MCF 10A (cell line): ENCODE results near the gene FKBP1B. TPM values are rescaled to one million over a fixed set of nuclear protein-coding genes. Genes with fewer than 3 reads are reported as not detected.
A peak's percentile ranks its signal among the peaks of the same experiment; 100 is the strongest.
"Not testable (repeated sequence)": the region's sequence is repeated elsewhere in the genome, so short reads cannot be mapped to it uniquely, and the experiment has no call there.

Source experiments
- BruUV-seq: library from RNA; stranded (reverse); fragments of 400-500 nt; replicated peaks from 2 replicates; lab custom pipeline; 2021; lab: Mats Ljungman, UMichigan
- CTCF ChIA-PET: fragments of 300-600 bp; sonication (Branson Sonifier 250); formaldehyde crosslinking; extraction: SDS; loops from one replicate; lab custom pipeline; 2021; ENCODE audit warnings: antibody characterized with exemption, inconsistent platforms; lab: Yijun Ruan, JAX
- POLR2A ChIA-PET: fragments of 300-600, 350-650 bp; sonication (Branson Sonifier 250); formaldehyde crosslinking; extraction: SDS; loops from one replicate; lab custom pipeline; 2020; ENCODE audit warnings: antibody characterized with exemption, inconsistent platforms; lab: Yijun Ruan, JAX
- DNase-seq: peaks from one replicate; pipeline ENCODE4 v3.0.0-alpha.2; 2018; ENCODE audit not compliant: unreplicated experiment
- H3K27ac Mint-ChIP-seq: one replicate; pipeline ENCODE4 v1.8.0; 2022; ENCODE audit warnings: mild to moderate bottlenecking, low read depth, mixed read lengths; ENCODE audit not compliant: unreplicated experiment
- H3K27me3 Mint-ChIP-seq: one replicate; pipeline ENCODE4 v1.8.0; 2022; ENCODE audit warnings: mixed read lengths; ENCODE audit not compliant: insufficient read depth, unreplicated experiment
- H3K36me3 Mint-ChIP-seq: one replicate; pipeline ENCODE4 v1.8.0; 2022; ENCODE audit warnings: mild to moderate bottlenecking, moderate library complexity, mixed read lengths; ENCODE audit not compliant: insufficient read depth, unreplicated experiment
- H3K4me1 Mint-ChIP-seq: one replicate; pipeline ENCODE4 v1.8.0; 2022; ENCODE audit warnings: mixed read lengths; ENCODE audit not compliant: insufficient read depth, unreplicated experiment
- H3K4me3 Mint-ChIP-seq: one replicate; pipeline ENCODE4 v1.8.0; 2022; ENCODE audit warnings: mild to moderate bottlenecking, moderate library complexity, mixed read lengths; ENCODE audit not compliant: unreplicated experiment
- H3K9me3 Mint-ChIP-seq: one replicate; pipeline ENCODE4 v1.8.0; 2022; ENCODE audit warnings: mixed read lengths; ENCODE audit not compliant: unreplicated experiment
- CTCF ChIP-seq: fragments of 200-600 bp; IDR thresholded peaks from one replicate; pipeline ENCODE4 v1.8.0; 2022; ENCODE audit warnings: antibody characterized with exemption, mild to moderate bottlenecking; ENCODE audit not compliant: unreplicated experiment
- intact Hi-C: fragments of 100-400 bp; cut with micrococcal nuclease; formaldehyde crosslinking; loops from 2 replicates; pipeline ENCODE4 v1.14.1; 2022
- total RNA-seq: library from RNA; stranded (reverse); gene quantifications from 2 replicates; pipeline ENCODE4 v1.2.3, GENCODE V29; 2022

Gene FKBP1B
- total RNA-seq, 1 experiment from 2014 or later: 1.7 TPM

- Mint-ChIP-seq H3K27me3 (no peaks in the 10 kb centered on the region), H3K4me3 (no peak overlapping the region), H3K36me3 (peaks cover 35% of the 10 kb centered on the region), H3K4me1 (no peaks in the 10 kb centered on the region), H3K27ac (no peak overlapping the region), H3K9me3 (no peaks in the 10 kb centered on the region)
- no TSS peak for BruUV-seq
- DNase-seq: no peak
- ChIA-PET POLR2A (no interaction called here), CTCF (interaction anchor here (0.6 kb wide), 1 partner anchor 163 kb away, joined by 3 read pairs; no protein-coding TSS in a partner anchor)
- intact Hi-C loops: no loop called here
- no peak for TF ChIP-seq CTCF
Observed at GRCh38 chr2:24038786-24039499, 10.6 kb upstream of the FKBP1B start.

GRCh38 chr2:24040511-24040910 lies 9.0 kb upstream of the FKBP1B start:
- Mint-ChIP-seq H3K4me3 (no peak overlapping the region), H3K4me1 (peaks cover 7% of the 10 kb centered on the region), H3K27ac (no peak overlapping the region), H3K36me3 (peaks cover 35% of the 10 kb centered on the region), H3K27me3 (no peaks in the 10 kb centered on the region), H3K9me3 (no peaks in the 10 kb centered on the region)
- POLR2A ChIA-PET: no interaction called here
- CTCF ChIA-PET: no interaction called here
- no peak for DNase-seq
- BruUV-seq: no TSS peak
- intact Hi-C loops: no loop called here
- no peak for TF ChIP-seq CTCF

GRCh38 chr2:24043133-24043532 lies 6.4 kb upstream of the FKBP1B start:
- CTCF ChIA-PET, intact Hi-C loops, BruUV-seq, H3K4me3 Mint-ChIP-seq, H3K27me3 Mint-ChIP-seq, DNase-seq, H3K27ac Mint-ChIP-seq, H3K9me3 Mint-ChIP-seq: not testable (repeated sequence)
- Mint-ChIP-seq H3K36me3 (peaks cover 24% of the 10 kb centered on the region), H3K4me1 (peaks cover 18% of the 10 kb centered on the region)
- POLR2A ChIA-PET: interaction anchor here (0.7 kb wide), 1 partner anchor 48 kb away, joined by 6 read pairs; no protein-coding TSS in a partner anchor

- BruUV-seq: no TSS peak
- no peaks in the 10 kb centered on the region for H3K9me3 Mint-ChIP-seq
- ChIA-PET CTCF (interaction anchor here (0.9 kb wide), 1 partner anchor 105 kb away, joined by 4 read pairs; the partner anchor contains the start of gene UBXN2A), POLR2A (interaction anchor here (1.6 to 2.9 kb wide), 4 partner anchors 20 to 119 kb away, joined by 15 to 44 read pairs (median 18); partner anchors contain the start of genes ATAD2B, SF3B6 and TP53I3)
- H3K36me3 Mint-ChIP-seq: peaks cover 12% of the 10 kb centered on the region
- peaks cover 24% of the 10 kb centered on the region for H3K4me1 Mint-ChIP-seq
- no peak overlapping the region for H3K27ac Mint-ChIP-seq
- intact Hi-C loops: no loop called here
- no peak for DNase-seq
- H3K27me3 Mint-ChIP-seq: no peaks in the 10 kb centered on the region
- H3K4me3 Mint-ChIP-seq: peak overlapping the region; percentile 97
- no peak for TF ChIP-seq CTCF
Observed at GRCh38 chr2:24045511-24046508, 3.7 kb upstream of the FKBP1B start.
